DMS 273 (cell line): ENCODE measurements around the gene DENND1B.

Experiments used
- DNase-seq: peaks from one replicate; lab custom pipeline; 2025; ENCODE audit not compliant: unreplicated experiment; lab: John Stamatoyannopoulos, UW

The DENND1B gene, protein sequence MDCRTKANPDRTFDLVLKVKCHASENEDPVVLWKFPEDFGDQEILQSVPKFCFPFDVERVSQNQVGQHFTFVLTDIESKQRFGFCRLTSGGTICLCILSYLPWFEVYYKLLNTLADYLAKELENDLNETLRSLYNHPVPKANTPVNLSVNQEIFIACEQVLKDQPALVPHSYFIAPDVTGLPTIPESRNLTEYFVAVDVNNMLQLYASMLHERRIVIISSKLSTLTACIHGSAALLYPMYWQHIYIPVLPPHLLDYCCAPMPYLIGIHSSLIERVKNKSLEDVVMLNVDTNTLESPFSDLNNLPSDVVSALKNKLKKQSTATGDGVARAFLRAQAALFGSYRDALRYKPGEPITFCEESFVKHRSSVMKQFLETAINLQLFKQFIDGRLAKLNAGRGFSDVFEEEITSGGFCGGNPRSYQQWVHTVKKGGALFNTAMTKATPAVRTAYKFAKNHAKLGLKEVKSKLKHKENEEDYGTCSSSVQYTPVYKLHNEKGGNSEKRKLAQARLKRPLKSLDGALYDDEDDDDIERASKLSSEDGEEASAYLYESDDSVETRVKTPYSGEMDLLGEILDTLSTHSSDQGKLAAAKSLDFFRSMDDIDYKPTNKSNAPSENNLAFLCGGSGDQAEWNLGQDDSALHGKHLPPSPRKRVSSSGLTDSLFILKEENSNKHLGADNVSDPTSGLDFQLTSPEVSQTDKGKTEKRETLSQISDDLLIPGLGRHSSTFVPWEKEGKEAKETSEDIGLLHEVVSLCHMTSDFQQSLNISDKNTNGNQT

DNA sequence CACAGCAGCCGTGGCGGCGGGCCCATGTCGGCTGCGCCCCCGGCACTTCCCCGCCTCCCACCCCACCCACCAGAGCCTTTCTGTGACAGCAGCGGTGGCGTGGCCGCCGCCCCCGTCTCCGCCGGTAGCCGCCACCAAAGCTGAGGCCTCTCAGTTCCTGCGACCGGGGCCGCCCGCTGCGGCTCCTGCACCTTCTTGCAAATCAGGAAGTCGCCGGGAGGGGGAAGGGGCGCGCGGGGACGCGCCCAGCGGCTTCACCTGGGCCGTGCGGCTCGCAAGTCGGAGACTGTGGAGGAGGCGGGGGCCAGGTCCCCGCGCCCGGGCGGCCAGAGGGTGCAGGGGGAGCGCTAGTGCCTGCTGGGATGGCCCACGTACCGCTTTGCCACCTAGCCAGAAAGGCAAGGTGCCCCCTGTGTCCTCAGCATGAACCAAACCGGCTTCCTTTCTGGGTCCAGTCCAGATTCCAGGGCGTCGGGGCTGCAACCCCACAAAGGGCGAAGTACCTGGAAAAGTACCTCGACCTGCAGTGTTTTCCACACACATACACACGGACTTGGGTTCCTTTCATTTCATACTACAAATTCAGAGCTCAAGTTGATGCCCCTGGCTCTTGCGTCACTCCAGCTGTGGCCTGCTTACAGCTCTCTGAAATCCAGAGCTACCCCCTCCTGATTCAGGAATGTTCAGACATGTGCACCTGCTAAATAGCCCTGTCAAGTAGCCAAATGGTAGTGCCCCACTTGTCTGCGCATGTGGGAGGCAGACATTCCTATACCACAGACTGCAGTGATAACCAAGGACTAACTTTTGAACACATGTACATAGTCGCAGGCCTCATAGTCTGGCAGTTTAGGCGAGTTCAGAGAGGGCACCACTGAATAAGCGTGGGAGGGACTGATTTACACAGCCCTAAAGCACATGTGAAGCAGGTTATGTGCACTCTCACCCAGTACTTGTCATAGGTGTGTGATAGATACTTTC lies at the start of gene DENND1B:
Gene DENND1B, minus strand, starts transcription at position 199 of the 981 bp plus-strand sequence. CDS start 325 bp downstream, outside the sequence.
- DNase-seq: peak; percentile 60

DNA sequence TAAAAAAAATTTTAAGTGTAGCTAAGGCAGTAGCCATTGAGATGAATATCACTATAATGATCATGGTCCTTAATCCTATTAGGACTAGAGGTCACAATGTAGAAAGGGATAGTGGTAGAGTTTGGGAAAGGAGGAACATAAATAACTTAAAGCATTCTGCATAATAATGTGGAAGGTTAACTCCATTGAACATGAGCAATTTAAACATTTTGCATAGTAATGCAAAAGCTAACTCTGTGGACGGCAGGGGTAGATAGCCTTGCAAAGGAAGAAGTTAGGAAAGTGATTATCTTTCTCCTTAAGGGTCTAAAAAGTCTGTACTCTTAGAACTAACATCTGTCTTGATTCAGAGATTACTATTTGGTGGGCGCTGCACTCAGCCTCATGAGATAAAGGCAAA lies 39.0 kb upstream of the DENND1B start:
- DNase-seq: no peak

DNA sequence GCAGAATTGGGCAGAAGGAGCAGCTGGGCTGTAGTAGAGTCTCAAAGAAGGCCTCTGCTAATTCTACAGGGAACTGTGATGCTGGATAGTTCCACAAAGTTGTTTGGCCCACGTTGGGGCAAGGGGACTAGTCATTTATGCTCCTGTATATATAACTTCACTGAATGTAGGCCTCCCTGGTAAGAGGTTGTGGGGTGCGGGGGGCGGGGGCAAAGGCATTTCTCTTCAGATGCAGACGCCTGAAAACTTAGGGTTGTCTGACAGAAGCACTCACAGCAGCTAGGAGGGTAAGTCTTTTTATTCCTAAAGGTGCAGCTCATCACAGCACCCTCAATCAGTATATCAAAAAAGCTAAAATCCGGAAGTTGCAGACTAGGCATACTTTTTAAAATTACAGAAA lies 38.5 kb upstream of the DENND1B start:
- no peak for DNase-seq

DNA sequence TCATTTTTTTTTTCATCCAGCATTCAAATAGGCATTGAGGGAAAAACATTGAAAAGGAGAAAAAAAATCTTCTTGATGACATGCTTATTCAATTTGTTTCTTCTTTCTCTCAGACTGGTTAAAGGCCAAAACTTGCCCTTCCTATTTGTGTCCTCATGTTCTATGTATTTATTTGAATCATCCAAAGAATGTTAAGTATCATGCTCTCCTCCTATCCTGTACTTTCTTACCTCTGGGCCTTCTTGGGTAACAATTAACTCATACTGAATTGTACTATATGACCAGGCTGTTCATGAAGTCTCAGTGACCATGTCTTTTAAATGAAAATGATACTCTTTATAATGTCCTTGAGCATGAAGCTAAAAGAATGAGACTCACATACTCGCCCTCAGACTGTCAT lies 36.5 kb upstream of the DENND1B start:
- no peak for DNase-seq

DNA sequence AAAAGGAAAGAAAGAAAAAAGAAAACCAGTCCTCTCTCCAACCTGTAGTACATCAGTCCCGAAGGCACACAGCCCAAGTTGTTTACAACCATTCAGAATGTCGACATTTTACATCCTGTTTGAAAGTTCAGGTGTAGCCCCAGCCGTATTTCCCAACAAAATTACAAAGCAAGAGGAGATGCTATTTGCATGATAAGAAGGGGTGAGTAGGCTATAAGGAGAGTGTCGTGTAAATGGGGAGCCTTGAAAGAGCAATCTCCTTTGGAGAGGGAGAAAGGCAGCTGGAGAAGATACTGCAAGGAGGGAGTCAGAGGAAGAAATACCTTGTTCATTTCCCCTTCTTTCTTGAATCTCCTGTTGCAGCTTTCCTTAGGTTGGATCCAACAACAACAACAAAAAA lies 35.5 kb upstream of the DENND1B start:
- no peak for DNase-seq

DNA sequence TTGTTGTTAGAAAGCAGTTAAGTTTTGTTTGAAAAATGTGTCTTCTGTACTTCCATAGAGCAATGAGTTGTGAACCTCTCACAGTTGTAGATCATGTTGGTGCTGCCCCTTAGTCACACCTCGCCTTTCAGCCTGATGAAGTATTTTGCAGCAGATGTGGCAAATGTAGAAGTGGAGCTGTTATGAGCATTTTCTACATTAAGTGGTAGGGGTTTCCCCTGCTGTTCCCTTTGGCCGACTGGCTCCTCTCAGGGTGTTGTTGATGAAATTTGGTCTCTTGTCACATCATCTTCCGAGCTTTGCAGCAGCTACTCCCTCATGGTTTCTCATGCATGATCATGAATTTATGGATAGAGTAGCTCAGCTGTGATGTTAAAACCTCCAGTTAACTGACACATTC lies 33.6 kb upstream of the DENND1B start:
- DNase-seq: no peak

DNA sequence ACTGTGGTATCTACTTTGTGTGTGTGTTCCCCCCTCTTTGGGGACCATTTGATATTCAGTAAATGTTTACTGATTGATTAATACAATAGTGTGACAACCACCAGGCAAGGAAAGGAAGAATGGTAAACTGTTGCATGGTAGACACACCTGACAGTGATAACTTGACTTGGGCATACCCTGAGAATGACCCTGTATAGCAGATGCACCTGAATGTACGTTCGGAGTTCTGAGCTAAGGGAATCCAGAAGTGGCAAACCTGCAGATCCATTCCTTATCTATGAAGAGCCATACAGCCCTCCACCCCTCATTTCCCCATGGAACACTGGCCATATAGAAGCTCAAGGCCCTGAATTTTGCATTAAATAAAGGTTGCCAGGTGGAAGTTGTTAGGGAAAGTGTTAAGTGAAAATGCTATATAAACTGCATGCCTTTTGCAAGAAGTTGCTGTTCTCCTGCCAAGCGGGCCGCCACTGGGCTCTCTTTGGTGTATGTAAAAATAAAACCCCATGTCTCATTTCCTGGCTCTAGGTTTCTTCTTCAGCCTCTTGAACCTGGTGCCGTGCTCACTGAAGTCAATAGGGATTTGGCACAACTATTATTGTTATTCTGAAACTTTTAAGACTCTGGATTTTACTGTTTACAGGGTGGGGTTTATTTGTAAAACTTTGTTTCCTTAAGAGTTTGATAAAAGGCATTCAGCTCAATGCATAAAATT lies 32.6 kb upstream of the DENND1B start:
- DNase-seq: no peak

DNA sequence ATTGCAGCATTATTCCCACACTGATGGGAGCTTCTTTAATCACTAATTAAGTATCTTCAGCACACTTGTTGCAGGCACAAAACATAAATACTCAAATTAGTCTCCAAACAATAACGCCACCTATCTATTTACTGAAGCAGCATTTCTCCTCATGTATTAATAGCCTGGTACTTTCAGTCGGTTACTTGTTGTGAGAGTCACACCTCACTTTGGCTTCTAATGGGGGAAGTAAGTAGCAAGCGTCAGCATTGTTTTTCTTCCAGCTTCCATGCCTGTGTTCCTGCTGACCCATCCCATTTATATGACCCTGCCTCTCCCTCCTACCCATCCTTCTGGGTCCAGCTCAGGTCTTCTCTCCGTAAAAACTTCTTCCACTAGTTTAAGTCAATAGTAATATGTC lies 31.9 kb upstream of the DENND1B start:
- DNase-seq: no peak

DNA sequence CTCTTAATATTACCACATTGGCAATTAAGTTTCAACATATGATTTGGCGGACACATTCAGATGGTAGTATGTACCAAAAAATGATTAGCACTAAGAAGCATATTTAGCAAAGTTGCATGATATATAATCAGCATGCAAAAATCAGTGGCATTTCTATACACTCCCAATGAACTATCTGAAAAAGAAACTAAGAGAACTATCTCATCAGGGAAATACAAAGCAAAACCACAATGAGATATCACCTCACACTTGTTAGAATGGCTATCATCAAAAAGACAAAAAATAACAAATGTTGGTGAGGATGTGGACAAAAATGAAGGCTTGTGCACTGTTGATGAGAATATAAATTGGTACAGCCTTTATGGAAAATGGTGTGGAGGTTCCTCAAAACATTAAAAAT lies 31.4 kb upstream of the DENND1B start:
- DNase-seq: no peak

DNA sequence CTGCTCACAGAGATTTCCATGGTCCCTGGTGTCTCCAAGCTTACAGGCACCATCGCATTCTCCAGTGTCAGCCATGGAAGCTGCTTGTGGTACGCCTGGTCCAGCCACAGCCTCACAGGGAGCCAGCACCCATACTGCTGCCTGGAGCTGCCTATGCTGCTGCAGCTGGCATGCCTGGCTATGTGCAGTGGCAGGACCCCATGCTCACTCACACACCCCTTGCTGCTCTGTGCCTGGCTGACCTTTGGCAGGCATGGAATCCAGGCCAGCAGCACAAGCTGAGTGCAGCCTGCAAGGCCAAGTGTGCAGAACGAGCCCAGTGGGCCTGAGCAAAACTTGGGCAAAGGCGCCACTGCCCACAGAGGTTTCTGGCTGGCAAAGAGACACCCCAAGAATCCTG lies 26.4 kb upstream of the DENND1B start:
- no peak for DNase-seq

DNA sequence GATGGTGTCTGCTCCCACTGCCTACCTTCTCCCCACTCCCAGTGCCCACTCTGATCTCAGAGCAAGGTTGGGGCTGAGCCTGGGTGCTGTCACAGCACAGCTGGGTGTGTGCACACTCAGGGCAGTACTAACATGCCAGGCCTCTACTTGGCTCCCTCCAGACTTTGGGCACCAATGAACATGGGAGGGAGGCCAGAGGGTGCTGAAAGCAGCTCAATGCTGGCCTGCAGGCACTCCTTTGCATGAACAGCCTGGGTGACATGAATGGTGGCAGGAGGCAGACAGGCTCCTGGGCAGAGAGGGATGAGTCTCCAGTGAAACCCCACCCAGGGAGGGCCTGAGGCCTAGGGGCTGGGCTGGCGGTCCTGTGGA lies 25.8 kb upstream of the DENND1B start:
- DNase-seq: no peak

DNA sequence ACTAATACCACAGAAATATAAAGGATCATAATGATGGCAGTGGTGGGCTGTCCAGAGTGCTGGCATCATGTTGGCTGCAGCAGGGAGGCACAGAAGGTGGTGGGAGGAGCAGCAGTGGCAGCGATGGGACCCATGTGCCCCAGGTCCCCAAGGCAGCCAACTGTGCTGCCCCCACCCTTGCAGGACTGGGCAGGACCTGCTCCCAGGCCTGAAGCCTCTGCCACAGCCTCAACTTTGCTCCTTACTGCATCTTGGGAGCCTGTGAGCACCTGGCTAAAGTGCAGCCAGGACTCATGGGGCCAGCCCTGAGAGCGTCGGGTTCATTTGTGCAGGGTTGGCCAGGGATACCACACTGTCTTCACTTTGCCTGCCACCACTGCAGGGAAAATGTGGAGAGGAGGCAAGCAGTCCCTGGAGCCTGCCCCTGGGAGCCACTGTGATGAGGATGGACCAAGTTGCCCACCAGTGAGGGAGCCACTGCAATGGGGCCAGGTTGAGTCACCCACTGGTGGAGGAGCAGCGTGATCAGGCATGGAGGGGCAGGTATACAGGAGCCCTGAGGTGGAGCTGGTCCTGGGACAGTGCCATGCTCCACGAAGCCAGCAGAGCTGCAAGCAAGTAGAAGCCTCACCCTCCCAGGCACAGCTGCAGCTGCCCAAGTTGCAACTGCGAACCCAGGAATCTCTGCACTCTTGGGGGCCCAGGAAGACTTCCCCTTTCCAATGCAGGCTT lies 25.3 kb upstream of the DENND1B start:
- DNase-seq: no peak

DNA sequence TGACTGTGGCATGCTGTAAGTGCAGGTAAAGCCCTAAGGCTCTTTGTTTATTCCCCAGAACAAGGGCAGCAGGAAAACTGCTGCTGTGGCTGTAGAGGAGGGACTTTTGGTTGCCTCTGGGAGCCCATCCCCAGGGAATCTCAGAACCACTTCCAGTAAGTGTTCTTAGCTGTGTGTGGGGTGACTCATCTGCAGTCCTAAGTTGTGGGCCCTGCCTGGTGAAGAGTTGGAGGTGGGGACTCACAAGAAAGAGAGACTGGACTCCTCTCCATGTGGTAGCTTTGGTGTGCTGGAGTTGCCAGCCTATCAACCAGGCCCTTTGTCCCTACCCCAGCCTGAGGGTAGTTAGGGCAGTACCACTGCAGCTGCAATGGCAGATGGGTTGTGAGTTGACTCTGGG lies 24.0 kb upstream of the DENND1B start:
- DNase-seq: no peak

DNA sequence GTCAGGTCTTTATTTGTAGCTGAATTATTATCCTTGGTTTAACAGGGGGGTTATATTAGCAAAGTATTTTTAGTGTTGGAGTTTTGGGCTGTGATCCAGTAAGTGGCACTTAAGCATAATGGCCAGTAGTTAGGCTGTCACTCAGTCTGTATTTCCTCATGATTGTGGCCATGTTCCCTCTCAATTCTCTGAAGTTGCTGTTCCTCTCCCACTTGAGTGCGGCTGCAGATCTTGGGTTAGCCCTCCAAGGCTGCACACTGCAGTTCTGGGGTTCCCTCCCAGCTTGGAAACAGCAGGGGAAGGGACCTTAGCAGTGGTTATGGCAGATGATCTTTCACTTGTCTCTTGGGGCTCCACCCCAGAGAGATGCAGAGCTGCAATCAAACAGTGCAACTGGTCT lies 23.2 kb upstream of the DENND1B start:
- DNase-seq: no peak

DNA sequence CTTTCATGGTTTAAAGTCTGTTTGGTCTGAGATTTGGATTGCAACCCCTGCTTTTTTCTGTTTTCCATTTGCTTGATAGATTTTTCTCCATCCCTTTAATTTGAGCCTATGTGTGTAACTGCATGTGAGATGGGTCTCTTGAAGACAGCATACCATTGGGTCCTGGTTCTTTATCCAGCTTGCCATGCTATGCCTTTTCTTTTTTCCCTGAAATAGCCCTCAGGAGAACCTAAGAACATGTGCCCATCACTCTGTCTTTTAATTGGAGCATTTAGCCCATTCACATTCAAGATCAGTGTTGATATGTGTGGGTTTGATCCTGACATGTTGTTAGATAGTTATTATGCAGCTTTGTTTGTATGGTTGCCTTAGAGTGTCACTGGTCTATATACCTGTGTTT lies 21.7 kb upstream of the DENND1B start:
- DNase-seq: no peak

DNA sequence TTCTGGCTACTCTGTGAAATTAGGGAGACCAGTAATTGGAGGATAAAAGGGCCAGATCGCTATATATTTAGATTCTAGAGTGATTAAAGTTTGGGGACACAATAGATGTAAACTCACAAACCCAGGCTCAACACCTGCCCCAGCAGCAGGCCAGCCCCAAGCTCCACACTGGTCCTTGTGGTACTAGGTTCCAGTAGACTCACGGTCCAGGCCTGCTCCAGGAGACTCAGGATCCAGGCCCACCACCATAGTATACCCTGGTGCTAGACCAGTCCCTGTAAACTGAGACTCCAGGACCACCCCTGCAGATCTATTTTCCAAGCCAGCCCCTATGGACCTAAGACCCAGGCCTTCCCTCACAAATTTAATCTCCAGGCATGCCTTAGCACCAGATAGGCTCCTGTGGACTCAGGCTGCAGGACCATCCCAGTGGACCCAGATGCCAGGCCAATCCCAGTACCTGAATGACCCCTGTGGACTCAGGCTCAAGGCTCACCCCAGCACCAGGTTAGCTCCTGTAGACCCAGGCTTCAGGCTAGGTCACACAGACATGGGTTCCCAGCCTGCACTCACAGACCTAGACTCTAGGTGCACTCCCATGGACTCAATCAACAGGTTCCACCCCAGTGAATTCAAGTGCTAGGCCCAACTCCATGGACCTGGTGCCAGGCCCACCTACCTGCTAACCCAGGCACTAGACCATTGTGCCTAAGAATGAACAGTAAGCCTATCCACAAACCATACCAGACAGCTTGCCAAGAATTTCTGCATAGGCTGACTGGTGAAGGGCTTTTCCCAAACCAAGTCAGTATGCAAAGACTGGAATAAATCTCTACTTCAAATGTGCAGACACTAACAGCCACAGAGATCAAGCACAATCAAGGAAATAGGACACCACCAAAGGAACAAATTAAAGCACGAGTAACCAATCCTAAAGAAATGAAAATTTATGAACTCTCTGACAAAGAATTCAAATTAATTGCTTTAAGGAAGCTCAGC lies 13.8 kb upstream of the DENND1B start:
- DNase-seq: no peak

DNA sequence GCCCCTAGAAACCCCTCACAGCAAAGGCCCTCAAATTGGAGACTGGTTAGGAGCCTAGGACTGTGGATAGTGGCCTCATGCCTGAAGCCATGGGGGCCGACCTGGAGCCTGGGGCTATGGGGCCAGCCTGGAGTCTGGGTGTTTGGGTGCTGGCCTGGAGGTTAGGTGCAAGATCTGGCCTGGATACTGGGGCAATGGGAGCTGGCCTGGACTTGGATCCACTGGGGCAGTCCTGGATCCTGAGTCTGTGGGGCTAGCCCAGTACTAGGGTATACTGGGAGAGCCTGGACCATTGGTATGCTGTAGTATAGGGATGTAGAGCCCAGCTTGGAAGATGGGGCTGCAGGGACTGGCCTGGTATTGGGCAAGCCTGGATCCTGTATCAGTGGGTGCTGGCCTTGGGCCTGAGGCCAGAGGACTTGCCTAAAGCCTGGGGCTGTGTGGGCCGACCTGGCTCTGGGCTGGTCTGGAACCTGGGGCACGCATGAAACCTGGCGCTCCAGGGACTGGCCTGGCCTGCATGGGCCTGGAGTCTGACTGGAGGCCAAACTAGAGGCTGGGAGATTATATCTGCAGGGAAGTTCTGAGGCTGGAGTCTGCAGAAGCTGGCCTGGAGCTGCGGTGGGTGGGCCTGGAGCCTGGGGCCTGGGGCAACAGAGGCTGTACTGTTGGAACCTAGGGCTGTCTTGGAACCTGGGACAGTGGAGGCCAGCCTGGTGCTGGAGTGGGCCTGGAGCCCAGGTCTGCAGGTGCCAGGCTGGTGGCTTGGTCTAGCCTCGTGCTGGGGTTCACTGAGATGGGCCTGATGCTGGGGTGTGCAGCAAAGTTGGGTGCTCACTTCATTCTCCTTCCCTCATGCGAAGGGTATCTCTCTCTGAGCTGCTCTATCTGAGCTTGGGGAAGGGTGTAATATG lies 12.6 kb upstream of the DENND1B start:
- no peak for DNase-seq

DNA sequence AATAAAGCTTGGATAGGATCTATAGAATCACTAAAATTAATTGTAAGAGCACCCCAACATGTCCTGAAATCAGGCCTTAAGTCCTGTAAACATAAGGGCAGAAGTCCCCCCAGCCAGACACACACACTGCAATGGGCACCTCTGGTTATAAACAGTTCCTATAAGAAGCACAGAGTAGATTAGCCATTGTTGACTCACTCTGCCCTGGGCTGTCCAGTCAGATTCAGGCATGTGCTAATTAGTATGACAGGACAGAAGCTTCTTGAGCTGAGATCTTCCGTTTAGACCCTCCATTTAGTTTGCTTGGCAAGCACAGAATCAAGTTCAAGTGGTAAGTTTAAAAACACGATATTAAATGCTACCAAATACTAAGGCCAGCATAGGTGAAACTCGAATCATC lies 11.8 kb upstream of the DENND1B start:
- DNase-seq: no peak
